Upper lobe of left lung (tissue), 6 donors: ENCODE data around the gene OCIAD2. TPM values are rescaled to one million over a fixed set of nuclear protein-coding genes. Genes with fewer than 3 reads are reported as not detected.

Experiments
- ATAC-seq, 2 donors: fragments of 200-7000 bp; cut with Tn5 transposase; one replicate each; pipeline ENCODE4 v1.9.1; 2022; ENCODE audit warnings: mild to moderate bottlenecking in 2 of 2, moderate library complexity in 2 of 2; ENCODE audit not compliant: low FRiP score in 2 of 2
- DNase-seq, 2 donors: peaks; one replicate each; pipeline ENCODE4 v3.0.0-alpha.2; 2019 to 2020
- H3K27ac ChIP-seq, 4 donors: fragments of 200-600 bp; sonication (generic); one replicate each; pipeline ENCODE4 v1.5.1; 2016 to 2019
- H3K27me3 ChIP-seq, 4 donors: fragments of 200-600 bp; sonication (generic); one replicate each; pipeline ENCODE4 v1.5.1; 2017 to 2019
- H3K36me3 ChIP-seq, 4 donors: fragments of 200-600 bp; sonication (generic); one replicate each; pipeline ENCODE4 v1.5.1; 2016 to 2019
- H3K4me1 ChIP-seq, 4 donors: fragments of 200-600 bp; sonication (generic); one replicate each; pipeline ENCODE4 v1.5.1; 2018 to 2019
- H3K4me3 ChIP-seq, 4 donors: fragments of 200-600 bp; sonication (generic); one replicate each; pipeline ENCODE4 v1.5.1; 2017 to 2019; ENCODE audit warnings: mild to moderate bottlenecking in 2 of 4, moderate library complexity in 1 of 4
- H3K9me3 ChIP-seq, 4 donors: fragments of 200-600 bp; sonication (generic); one replicate each; pipeline ENCODE4 v1.5.1; 2018 to 2019
- CTCF ChIP-seq, 6 experiments: fragments of 450-650 bp in 4 of 6; fragments of 200-600 bp in 2 of 6; sonication (generic) in 2 of 6; IDR thresholded peaks; one replicate each; pipeline ENCODE4 v1.5.1; 2016 to 2019; ENCODE audit warnings: antibody characterized with exemption in 6 of 6
- EP300 ChIP-seq, 4 donors: sonication (generic); formaldehyde crosslinking; IDR thresholded peaks; one replicate each; pipeline ENCODE4 v1.5.1; 2017; ENCODE audit warnings: antibody characterized with exemption in 4 of 4, control low read depth in 2 of 4
- POLR2A ChIP-seq, 4 donors: fragments of 450-650 bp; IDR thresholded peaks; one replicate each; pipeline ENCODE4 v1.5.1; 2016 to 2017; ENCODE audit warnings: antibody characterized with exemption in 4 of 4, mild to moderate bottlenecking in 2 of 4
- POLR2AphosphoS5 ChIP-seq, 2 donors: sonication (generic); formaldehyde crosslinking; IDR thresholded peaks; one replicate each; pipeline ENCODE4 v1.5.1; 2017; ENCODE audit warnings: antibody characterized with exemption in 2 of 2
- WGBS, 2 donors: methylation state at CpG; one replicate each; pipeline ENCODE4 v1.1.5; 2017 to 2018; 5-methylcytosine and 5-hydroxymethylcytosine counted together
- total RNA-seq, 6 donors: library from RNA; depleted of rRNA in 4 of 6; stranded (reverse); fragments of >200 nt in 4 of 6; gene quantifications; one replicate each; pipeline versions ENCODE4 v1.1.0 to v1.2.1, GENCODE V29; 2016 to 2021
- donor health status: DM: no; HTN: no; CAD: no; lungs with moderate emphysema.
- donor health status: DM: no; HTN: yes; CAD: no; lungs with severe emphysema.

The OCIAD2 gene
- total RNA-seq, 6 donors from 2014 or later: 27.7 to 172 (median 37.9) TPM

- no peak overlapping the region for H3K4me3 ChIP-seq
- TF ChIP-seq EP300 (IDR thresholded peaks at IDR 0.05) (no peak), POLR2A (IDR thresholded peaks at IDR 0.05) (no peak), POLR2AphosphoS5 (IDR thresholded peaks at IDR 0.05) (no peak), CTCF (IDR thresholded peaks at IDR 0.05) (no peak)
- WGBS, 2 donors: 89 to 91% methylated on average over 3 of the region's 3 CpGs
- H3K27ac ChIP-seq: no peak overlapping the region
- ATAC-seq (no peak), DNase-seq (no peak)
- H3K4me1 ChIP-seq: no peaks in the 10 kb centered on the region
- H3K9me3 ChIP-seq: no peaks in the 10 kb centered on the region
- no peaks in the 10 kb centered on the region for H3K27me3 ChIP-seq
- H3K36me3 ChIP-seq: peaks cover 4 to 43% (median 22%) of the 10 kb centered on the region in 4 donors
Observed at GRCh38 chr4:48862038-48862437, 44.5 kb downstream of the OCIAD2 start.

GRCh38 chr4:48858130-48858529 lies 48.4 kb downstream of the OCIAD2 start:
- H3K36me3 ChIP-seq: peaks cover 4 to 67% (median 25%) of the 10 kb centered on the region in 4 donors
- 74 to 84% methylated on average over 7 of the region's 7 CpGs for WGBS, 2 donors
- no peak overlapping the region for H3K27ac ChIP-seq
- H3K9me3 ChIP-seq: no peaks in the 10 kb centered on the region
- no peaks in the 10 kb centered on the region for H3K4me1 ChIP-seq
- no peak overlapping the region for H3K4me3 ChIP-seq
- ATAC-seq (no peak), DNase-seq (no peak)
- no peaks in the 10 kb centered on the region for H3K27me3 ChIP-seq
- no peak for TF ChIP-seq EP300 (IDR thresholded peaks at IDR 0.05)
- no peak for TF ChIP-seq POLR2AphosphoS5 (IDR thresholded peaks at IDR 0.05)
- TF ChIP-seq POLR2A (IDR thresholded peaks at IDR 0.05): no peak
- no peak for TF ChIP-seq CTCF (IDR thresholded peaks at IDR 0.05)

GRCh38 chr4:48854982-48855381 lies 51.6 kb downstream of the OCIAD2 start:
- DNase-seq (no peak), ATAC-seq (no peak)
- Histone ChIP-seq H3K36me3 (peaks cover 9 to 80% (median 22%) of the 10 kb centered on the region in 4 donors), H3K9me3 (no peaks in the 10 kb centered on the region), H3K4me3 (no peak overlapping the region), H3K4me1 (no peaks in the 10 kb centered on the region), H3K27me3 (no peaks in the 10 kb centered on the region), H3K27ac (no peak overlapping the region)
- 81% methylated on average over 2 of the region's 2 CpGs for WGBS, 2 donors
- no peak for TF ChIP-seq CTCF (IDR thresholded peaks at IDR 0.05)
- no peak for TF ChIP-seq POLR2AphosphoS5 (IDR thresholded peaks at IDR 0.05)
- TF ChIP-seq EP300 (IDR thresholded peaks at IDR 0.05): no peak
- no peak for TF ChIP-seq POLR2A (IDR thresholded peaks at IDR 0.05)

- Histone ChIP-seq H3K4me1 (no peaks in the 10 kb centered on the region), H3K27me3 (no peaks in the 10 kb centered on the region), H3K4me3 (no peak overlapping the region), H3K27ac (no peak overlapping the region), H3K36me3 (peaks cover 9 to 78% (median 20%) of the 10 kb centered on the region in 4 donors), H3K9me3 (no peaks in the 10 kb centered on the region)
- WGBS, 2 donors: 94 to 100% methylated on average over 1 of the region's 1 CpG
- TF ChIP-seq CTCF (IDR thresholded peaks at IDR 0.05): no peak
- TF ChIP-seq POLR2A (IDR thresholded peaks at IDR 0.05): no peak
- no peak for TF ChIP-seq POLR2AphosphoS5 (IDR thresholded peaks at IDR 0.05)
- no peak for TF ChIP-seq EP300 (IDR thresholded peaks at IDR 0.05)
- ATAC-seq: no peak
- DNase-seq: no peak
Observed at GRCh38 chr4:48854395-48854683, 52.2 kb downstream of the OCIAD2 start.

- no peak for ATAC-seq
- H3K27me3 ChIP-seq: no peaks in the 10 kb centered on the region
- WGBS, 2 donors: 93 to 95% methylated on average over 4 of the region's 4 CpGs
- no peaks in the 10 kb centered on the region for H3K9me3 ChIP-seq
- H3K36me3 ChIP-seq: peaks cover 9 to 78% (median 19%) of the 10 kb centered on the region in 4 donors
- TF ChIP-seq EP300 (IDR thresholded peaks at IDR 0.05): no peak
- no peak for TF ChIP-seq POLR2AphosphoS5 (IDR thresholded peaks at IDR 0.05)
- TF ChIP-seq CTCF (IDR thresholded peaks at IDR 0.05): no peak
- TF ChIP-seq POLR2A (IDR thresholded peaks at IDR 0.05): no peak
- H3K4me1 ChIP-seq: no peaks in the 10 kb centered on the region
- no peak overlapping the region for H3K27ac ChIP-seq
- H3K4me3 ChIP-seq: no peak overlapping the region
- DNase-seq: no peak
Observed at GRCh38 chr4:48853604-48854394, 52.8 kb downstream of the OCIAD2 start.
